ENCODE results near the gene WDR53.
"Not testable (repeated sequence)": the region's sequence is repeated elsewhere in the genome, so short reads cannot be mapped to it uniquely, and the experiment has no call there.

The WDR53 gene

DNA sequence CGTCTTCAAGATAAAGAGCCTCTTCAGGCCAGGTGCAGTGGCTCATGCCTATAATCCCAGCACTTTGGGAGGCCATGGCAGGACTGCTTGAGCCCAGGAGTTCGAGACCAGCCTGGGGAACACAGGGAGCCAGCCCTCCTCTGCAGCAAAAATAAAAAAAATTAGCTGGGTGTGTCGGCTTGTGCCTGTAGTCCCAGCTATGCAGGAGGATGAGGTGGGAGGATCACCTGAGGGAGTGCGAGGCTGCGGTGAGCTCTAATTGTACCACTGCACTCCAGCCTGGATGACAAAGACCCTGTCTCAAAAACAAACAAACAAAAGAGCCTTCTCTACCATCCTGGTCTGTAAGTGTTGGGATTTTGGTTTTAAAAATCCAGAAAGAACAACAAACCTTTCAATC, 11.1 kb downstream of the WDR53 start:
- no peak for DNase-seq

- no peak for DNase-seq
These were observed 13.1 kb downstream of the WDR53 start for GRCh38 chr3:196555295-196555694.

GRCh38 chr3:196554205-196554604, 14.1 kb downstream of the WDR53 start:
- peak in 1 of 2 donors; percentile 59 for DNase-seq

GRCh38 chr3:196553551-196553950, 14.8 kb downstream of the WDR53 start:
- no peak for DNase-seq

DNA sequence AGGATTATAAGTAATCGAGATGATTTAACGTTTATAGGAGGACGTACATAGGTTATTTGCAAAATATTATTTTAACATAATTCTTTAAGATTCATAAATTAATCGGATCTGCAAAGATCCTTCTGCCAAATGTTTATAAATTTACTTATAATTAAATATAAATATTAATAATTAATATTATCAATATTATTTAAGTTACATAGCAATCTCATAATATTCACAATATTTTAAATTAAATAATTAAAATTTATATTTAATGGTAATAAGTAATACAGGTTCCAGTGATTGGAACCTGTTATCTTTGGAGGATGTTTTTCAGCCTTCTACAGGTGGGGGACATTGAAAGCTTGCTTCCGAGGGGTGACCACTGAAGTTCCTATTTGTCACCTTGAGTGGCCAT, 16.1 kb downstream of the WDR53 start:
- DNase-seq, result no peak

DNA sequence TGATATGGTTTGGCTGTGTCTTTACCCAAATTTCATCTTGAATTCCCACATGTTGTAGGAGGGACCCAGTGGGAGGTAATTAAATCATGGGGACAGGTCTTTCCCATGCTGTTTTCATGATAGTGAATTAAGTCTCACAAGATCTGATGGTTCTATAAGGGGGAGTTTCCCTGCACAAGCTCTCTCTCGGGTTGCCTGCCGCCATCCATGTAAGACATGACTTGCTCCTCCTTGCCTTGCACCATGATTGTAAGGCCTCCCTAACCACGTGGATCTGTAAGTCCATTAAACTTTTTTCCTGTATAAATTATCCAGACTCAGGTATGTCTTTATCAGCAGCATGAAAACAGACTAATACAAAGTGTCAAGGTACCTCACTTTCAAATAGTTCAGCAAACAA, 18.2 kb downstream of the WDR53 start:
- not testable (repeated sequence) for DNase-seq

GRCh38 chr3:196549312-196549711, 19.0 kb downstream of the WDR53 start:
- not testable (repeated sequence) for DNase-seq

DNA sequence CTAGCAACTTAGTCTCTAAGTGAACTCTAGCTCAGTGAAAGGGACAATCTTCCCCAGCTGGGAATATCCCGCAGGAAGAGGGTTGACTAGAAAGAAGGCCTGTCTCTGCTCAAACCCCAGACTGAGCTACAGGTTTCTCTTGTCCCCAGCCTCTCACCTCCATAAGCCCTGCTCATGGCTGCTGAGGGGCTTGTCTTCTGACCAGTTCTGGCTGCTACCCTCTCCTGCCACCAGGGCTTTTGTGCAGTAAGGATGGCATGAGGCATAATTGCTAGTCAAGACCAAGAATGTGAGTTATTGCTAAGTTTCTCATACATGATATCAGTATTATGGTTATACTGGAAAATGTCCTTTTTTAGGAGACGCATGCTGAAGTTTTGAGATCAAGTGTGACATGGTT, 21.3 kb downstream of the WDR53 start:
- no peak for DNase-seq

DNA sequence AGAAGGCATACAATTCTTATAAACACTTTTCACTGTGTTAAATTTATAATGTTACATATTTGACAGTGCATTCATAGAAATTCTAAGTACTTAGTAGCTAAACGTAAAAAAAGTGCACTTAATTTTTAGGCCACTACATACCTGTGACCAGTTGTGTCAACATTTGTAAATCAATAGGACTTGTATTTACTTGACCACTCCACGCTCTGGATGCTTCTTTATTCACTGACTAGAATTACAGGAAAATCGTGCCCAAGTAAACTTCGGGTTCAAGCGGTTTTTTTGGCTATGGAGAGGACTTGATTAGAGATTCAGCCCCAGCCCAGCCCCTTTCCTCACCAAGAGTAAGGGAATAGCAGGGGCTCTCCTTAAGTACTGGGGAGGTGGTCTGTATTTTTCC, 21.8 kb downstream of the WDR53 start:
- no peak for DNase-seq

DNA sequence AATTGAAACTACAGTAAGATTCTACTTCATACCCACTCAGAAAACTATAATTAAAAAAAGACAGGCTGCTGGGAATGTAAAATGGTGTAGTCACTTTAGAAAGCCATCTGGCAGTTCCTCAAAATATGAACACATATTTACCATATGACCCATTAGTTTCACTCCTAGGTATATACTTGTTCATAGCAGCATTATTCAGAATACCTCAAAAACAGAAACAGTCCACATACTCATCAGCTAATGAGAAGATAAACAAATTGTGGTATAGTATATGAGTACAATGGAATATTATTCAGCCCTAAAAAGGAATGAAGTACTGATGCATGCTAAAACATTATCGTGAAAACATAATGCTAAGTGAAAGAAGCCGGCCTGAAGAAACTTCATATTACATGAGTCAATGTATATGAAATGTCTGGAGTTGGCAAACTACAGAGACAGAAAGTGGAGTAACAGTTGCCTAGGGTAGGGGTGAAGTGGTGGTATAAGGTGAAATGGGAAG, 23.8 kb downstream of the WDR53 start:
- no peak for DNase-seq

GRCh38 chr3:196541684-196542445, 26.5 kb downstream of the WDR53 start:
- no peak for DNase-seq

- no peak for DNase-seq
These were observed 30.9 kb downstream of the WDR53 start for GRCh38 chr3:196537319-196537984.

DNA sequence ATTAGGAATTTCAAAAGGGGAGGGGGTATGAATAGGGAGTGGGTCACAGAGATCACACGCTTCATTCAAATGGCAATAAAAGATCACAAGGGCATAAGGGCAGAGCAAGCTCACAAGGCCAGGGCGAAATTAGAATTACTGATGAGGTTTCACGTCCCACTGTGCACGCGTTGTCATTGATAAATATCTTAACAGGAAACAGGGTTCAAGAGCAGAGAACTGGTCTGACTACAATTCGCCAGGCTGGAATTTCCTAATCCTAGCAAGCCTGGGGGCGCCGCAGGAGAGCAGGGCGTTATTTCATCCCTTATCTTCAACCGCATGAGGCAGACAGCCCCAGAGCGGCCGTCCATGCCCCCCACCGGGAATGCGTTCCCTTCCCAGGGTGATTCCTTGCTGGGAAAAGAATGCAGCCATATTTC, 35.1 kb downstream of the WDR53 start:
- DNase-seq, result no peak

DNA sequence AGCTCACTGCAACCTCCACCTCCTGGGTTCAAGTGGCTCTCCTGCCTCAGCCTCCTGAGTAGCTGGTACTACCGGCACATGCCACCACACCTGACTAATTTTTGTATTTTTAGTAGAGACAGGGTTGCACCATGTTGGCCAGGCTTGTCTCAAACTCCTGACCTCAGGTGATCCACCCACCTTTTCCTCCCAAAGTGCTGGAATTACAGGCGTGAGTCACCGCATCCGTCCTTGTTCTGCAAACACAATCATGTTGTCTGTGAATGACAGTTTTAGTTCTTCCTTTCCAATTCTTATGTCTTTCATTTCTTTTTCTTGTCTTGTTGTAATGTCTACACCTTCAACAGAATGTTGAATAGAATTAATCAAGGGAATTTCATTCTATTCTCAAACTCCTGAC, 36.9 kb downstream of the WDR53 start:
- DNase-seq, result no peak

GRCh38 chr3:196528639-196529233, 39.6 kb downstream of the WDR53 start:
- DNase-seq, result peak; percentile 42 to 72

- no peak for DNase-seq
These were observed 43.2 kb downstream of the WDR53 start for GRCh38 chr3:196525141-196525540.

DNA sequence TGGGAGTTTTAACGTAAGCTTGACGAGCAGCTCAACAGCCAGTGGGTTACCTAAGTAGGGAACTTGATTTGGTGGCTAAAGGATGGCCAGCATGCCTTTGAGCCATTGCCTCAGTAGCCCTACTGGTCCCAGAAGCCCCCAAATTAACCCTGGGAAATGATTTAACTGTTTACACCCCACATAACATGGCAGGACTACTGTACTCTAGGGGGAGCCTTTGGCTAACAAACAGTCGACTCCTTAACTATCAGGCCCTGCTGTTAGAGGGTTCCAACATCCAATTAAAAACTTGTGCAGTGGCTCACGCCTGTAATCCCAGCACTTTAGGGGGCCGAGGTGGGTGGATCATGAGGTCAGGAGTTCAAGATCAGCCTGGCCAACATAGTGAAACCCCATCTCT, 43.8 kb downstream of the WDR53 start:
- DNase-seq, result peak in 1 of 2 donors; percentile 6

DNA sequence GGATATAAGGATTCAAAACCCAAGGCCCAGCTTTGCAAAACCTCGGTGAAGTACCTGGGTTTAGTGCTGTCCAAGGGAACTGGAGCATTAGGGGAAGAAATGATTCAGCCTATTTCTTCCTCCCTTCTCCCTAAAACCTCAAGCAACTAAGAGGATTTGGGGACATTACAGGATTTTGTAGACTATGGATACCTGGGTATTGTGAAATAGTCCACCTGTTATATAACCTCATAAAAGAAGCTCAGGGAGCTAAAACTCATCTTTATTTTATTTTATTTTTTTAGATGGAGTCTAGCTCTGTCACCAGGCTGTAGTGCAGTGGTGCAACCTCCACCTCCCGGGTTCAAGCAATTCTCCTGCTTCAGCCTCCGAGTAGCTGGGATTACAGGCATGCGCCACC, 44.5 kb downstream of the WDR53 start:
- no peak for DNase-seq

GRCh38 chr3:196521291-196521690, 47.1 kb downstream of the WDR53 start:
- not testable (repeated sequence) for DNase-seq

DNA sequence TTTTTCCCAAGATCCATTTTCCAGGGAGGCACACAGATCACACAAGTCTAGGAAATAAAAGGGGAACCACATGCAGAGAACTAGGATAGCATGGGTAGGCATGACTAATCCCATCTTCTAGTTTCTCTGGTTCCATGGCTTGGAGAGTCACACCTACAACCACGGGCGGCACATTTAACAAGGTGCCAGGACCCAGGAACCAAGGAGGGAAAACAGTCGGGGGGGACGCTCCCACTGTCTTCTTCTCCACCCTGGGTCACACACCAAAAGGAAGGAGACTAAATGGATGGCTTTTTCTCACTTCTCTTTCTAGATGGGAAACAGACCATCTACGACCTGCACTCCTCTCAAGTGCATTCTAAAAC, 48.7 kb downstream of the WDR53 start:
- no peak for DNase-seq

DNA sequence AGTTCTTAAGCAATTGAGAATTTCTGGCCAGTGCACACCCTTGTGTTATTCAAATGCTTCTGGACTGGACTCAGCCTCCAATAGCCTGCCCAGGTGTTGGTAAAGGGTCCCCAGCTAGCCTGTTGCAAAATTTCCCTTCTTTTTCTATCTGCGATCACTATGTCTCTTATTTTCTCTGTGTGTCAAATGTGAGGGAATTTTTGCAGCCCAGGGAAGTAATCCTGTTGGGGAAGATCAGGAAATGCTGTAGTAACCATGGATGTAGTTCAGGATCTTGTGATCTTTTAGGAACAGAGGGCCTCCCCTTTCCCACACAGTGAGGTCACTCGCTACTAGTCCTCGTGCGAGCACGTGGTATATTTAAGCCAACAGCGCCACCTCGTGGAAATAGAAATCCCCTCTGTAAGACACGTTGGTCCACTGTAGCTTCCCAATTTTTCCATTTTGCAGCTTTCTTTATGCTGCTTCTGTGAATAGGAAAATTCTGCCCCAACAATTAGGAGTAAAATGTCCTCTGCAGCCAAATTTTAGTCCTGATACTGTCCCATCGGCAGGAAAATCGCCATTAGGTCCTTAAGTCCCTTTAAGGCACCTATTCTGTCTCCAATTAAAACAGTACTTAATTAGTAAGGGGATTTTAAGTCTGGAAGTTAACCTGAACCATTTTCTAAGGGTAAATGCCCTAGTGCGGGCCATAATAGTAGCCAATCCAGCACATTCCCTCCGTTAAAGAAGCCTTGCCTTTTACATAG, 49.2 kb downstream of the WDR53 start:
- DNase-seq, result peak in 1 of 2 donors; percentile 32

DNA sequence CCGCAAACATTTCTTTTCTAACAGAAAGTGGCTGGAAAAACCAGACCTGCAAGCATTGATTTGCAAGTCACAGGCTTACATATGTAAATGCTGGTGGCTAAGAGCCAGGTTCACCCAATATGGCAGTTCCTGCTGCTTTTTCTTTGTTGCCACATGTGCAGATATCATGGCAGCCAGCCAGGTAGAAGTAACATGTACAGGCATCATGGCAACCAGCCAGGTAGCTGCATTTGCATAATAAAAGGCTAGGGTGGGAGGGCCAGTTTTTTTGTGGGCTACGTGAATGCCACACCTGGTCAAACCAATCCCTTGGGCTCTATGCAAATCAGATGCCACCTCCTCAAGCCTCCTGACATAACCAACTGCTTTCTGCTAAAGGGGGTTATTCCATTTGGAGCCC, 50.4 kb downstream of the WDR53 start:
- no peak for DNase-seq

DNA sequence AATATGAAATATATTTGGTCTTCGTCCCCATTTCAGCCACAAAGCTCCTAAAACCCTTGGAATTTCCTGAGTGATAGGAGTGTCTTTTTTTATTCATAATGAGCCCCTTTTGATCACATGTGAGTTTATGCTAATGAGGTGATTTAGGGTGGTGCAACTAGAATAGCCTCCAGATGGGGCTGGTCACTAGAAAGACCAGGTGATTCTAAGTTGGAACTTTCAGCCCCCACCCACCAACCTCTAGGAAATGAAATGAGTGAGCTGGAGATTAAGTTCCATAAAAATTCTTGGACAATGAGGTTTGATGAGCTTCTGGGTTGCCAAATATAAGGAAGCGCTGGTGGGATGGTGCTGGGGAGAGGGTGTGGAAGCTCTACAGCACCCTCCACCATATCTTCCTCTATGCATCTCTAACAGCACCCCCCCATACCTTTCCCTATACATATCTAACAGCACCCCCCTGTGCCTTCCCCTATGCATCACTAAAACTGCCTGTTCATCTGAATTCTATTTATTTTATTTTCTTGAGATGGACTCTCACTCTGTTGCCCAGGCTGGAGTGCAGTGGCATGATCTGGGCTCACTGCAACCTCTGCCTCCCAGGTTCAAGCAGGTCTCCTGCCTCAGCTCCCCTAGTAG, 51.1 kb downstream of the WDR53 start:
- no peak for DNase-seq

All from bone marrow (tissue), 2 donors.